Ascending aorta (tissue), 2 donors: ENCODE data around the gene PLA2G6. TPM values are rescaled to one million over a fixed set of nuclear protein-coding genes. Genes with fewer than 3 reads are reported as not detected.
"Not testable (repeated sequence)": the region's sequence is repeated elsewhere in the genome, so short reads cannot be mapped to it uniquely, and the experiment has no call there.

Experiments used
- DNase-seq, 2 donors: peaks; one replicate each; pipeline ENCODE4 v3.0.0-alpha.2; 2019; ENCODE audit warnings: low spot score in 2 of 2
- H3K27ac ChIP-seq, 2 donors: fragments of 200-600 bp; sonication (generic); one replicate each; pipeline ENCODE4 v1.5.1; 2016 to 2017; ENCODE audit warnings: mild to moderate bottlenecking in 1 of 2
- H3K27me3 ChIP-seq: fragments of 200-600 bp; sonication (generic); one replicate; pipeline ENCODE4 v1.5.1; 2017
- H3K36me3 ChIP-seq, 2 donors: fragments of 200-600 bp; sonication (generic); one replicate each; pipeline ENCODE4 v1.5.1; 2016
- H3K4me1 ChIP-seq, 2 donors: fragments of 200-600 bp; sonication (generic); one replicate each; pipeline ENCODE4 v1.5.1; 2016 to 2017; ENCODE audit warnings: mild to moderate bottlenecking in 1 of 2
- H3K4me3 ChIP-seq, 2 donors: fragments of 200-600 bp; sonication (generic); one replicate each; pipeline ENCODE4 v1.5.1; 2016 to 2017; ENCODE audit warnings: mild to moderate bottlenecking in 1 of 2
- H3K9me3 ChIP-seq, 2 donors: fragments of 200-600 bp; sonication (generic); one replicate each; pipeline ENCODE4 v1.5.1; 2016
- CTCF ChIP-seq, 3 experiments: fragments of 200-600 bp in 2 of 3; fragments of 450-650 bp in 1 of 3; sonication (generic) in 2 of 3; IDR thresholded peaks; one replicate each; pipeline ENCODE4 v1.5.1; 2016 to 2019; ENCODE audit warnings: antibody characterized with exemption in 3 of 3, mild to moderate bottlenecking in 1 of 3, moderate library complexity in 1 of 3
- intact Hi-C: fragments of 100-400 bp; cut with DNase I; formaldehyde crosslinking; loops from one replicate; pipeline ENCODE4 v1.15.1; 2023
- total RNA-seq: library from RNA; depleted of rRNA; stranded (reverse); fragments of >200 nt; gene quantifications from one replicate; pipeline ENCODE4 v1.1.0, GENCODE V29; 2016

The PLA2G6 gene
- total RNA-seq, 1 donor from 2014 or later: 79.5 TPM

- TF ChIP-seq CTCF (IDR thresholded peaks at IDR 0.05): no peak
- H3K9me3 ChIP-seq: no peaks in the 10 kb centered on the region
- no peak overlapping the region for H3K4me3 ChIP-seq
- H3K36me3 ChIP-seq: peaks cover 8% of the 10 kb centered on the region in 2 donors
- no peak overlapping the region for H3K27ac ChIP-seq
- DNase-seq: no peak
- intact Hi-C loops: no loop called here
- no peaks in the 10 kb centered on the region for H3K27me3 ChIP-seq
- peaks cover 0 to 16% of the 10 kb centered on the region in 2 donors for H3K4me1 ChIP-seq
Observed at GRCh38 chr22:38079804-38080203, 101.8 kb downstream of the PLA2G6 start.

GRCh38 chr22:38079208-38079607 lies 102.4 kb downstream of the PLA2G6 start:
- Histone ChIP-seq H3K36me3 (peaks cover 14% of the 10 kb centered on the region in 2 donors), H3K4me1 (peaks cover 0 to 16% of the 10 kb centered on the region in 2 donors)
- H3K27me3 ChIP-seq, H3K27ac ChIP-seq, intact Hi-C loops, H3K9me3 ChIP-seq, H3K4me3 ChIP-seq, DNase-seq: not testable (repeated sequence)

GRCh38 chr22:38078046-38078840 lies 103.4 kb downstream of the PLA2G6 start:
- no peak for TF ChIP-seq CTCF (IDR thresholded peaks at IDR 0.05)
- Histone ChIP-seq H3K27ac (no peak overlapping the region), H3K4me3 (no peak overlapping the region), H3K9me3 (no peaks in the 10 kb centered on the region), H3K4me1 (peaks cover 0 to 16% of the 10 kb centered on the region in 2 donors), H3K27me3 (no peaks in the 10 kb centered on the region), H3K36me3 (peaks cover 19 to 24% of the 10 kb centered on the region in 2 donors)
- no peak for DNase-seq
- intact Hi-C loops: no loop called here

GRCh38 chr22:38077595-38077994 lies 104.0 kb downstream of the PLA2G6 start:
- H3K4me3 ChIP-seq: no peak overlapping the region
- intact Hi-C loops: no loop called here
- H3K27me3 ChIP-seq: no peaks in the 10 kb centered on the region
- no peak overlapping the region for H3K27ac ChIP-seq
- no peak for TF ChIP-seq CTCF (IDR thresholded peaks at IDR 0.05)
- H3K4me1 ChIP-seq: peaks cover 0 to 14% of the 10 kb centered on the region in 2 donors
- H3K36me3 ChIP-seq: peaks cover 25 to 31% of the 10 kb centered on the region in 2 donors
- H3K9me3 ChIP-seq: no peaks in the 10 kb centered on the region
- no peak for DNase-seq

GRCh38 chr22:38077096-38077495 lies 104.5 kb downstream of the PLA2G6 start:
- Histone ChIP-seq H3K36me3 (peaks cover 30 to 31% of the 10 kb centered on the region in 2 donors), H3K4me1 (peaks cover 0 to 9% of the 10 kb centered on the region in 2 donors), H3K9me3 (no peaks in the 10 kb centered on the region), H3K27ac (no peak overlapping the region), H3K27me3 (no peaks in the 10 kb centered on the region), H3K4me3 (no peak overlapping the region)
- DNase-seq: no peak
- intact Hi-C loops: no loop called here
- TF ChIP-seq CTCF (IDR thresholded peaks at IDR 0.05): no peak

GRCh38 chr22:38075961-38076360 lies 105.7 kb downstream of the PLA2G6 start:
- Histone ChIP-seq H3K27me3 (no peaks in the 10 kb centered on the region), H3K9me3 (no peaks in the 10 kb centered on the region), H3K27ac (no peak overlapping the region), H3K4me3 (no peak overlapping the region), H3K36me3 (peaks cover 40% of the 10 kb centered on the region in 2 donors), H3K4me1 (peaks cover 4 to 12% of the 10 kb centered on the region in 2 donors)
- TF ChIP-seq CTCF (IDR thresholded peaks at IDR 0.05): no peak
- intact Hi-C loops: no loop called here
- DNase-seq: no peak
